Fibroblast of the aortic adventitia (primary cell): Measurements from ENCODE around the gene CDH13. TPM values are rescaled to one million over a fixed set of nuclear protein-coding genes. Genes with fewer than 3 reads are reported as not detected.
A peak's percentile ranks its signal among the peaks of the same experiment; 100 is the strongest.

Experiments used
- DNase-seq: peaks from one replicate; pipeline ENCODE4 v3.0.0-alpha.2; 2010; ENCODE audit warnings: low read depth
- H3K4me3 ChIP-seq: 2 replicates; pipeline ENCODE4 v1.5.1; 2011; ENCODE audit warnings: low read depth, mild to moderate bottlenecking, control low read depth, low read length, moderate library complexity
- CTCF ChIP-seq: IDR thresholded peaks from 2 replicates; pipeline ENCODE4 v1.5.1; 2011; ENCODE audit warnings: mild to moderate bottlenecking, low read length, control low read depth, inconsistent platforms; ENCODE audit not compliant: insufficient read depth
- total RNA-seq: library from RNA; depleted of rRNA; stranded (reverse); fragments of >200 nt; gene quantifications from 2 replicates; pipeline ENCODE4 v1.2.3, GENCODE V29; 2012; ENCODE audit warnings: low replicate concordance

CDH13 gene
- total RNA-seq, 1 donor = 55.7 TPM

- no peak overlapping the region for H3K4me3 ChIP-seq
- no peak for DNase-seq
- TF ChIP-seq CTCF = no peak
These were observed 424.7 kb downstream of the CDH13 start for GRCh38 chr16:83051451-83051850.

- H3K4me3 ChIP-seq = no peak overlapping the region
- TF ChIP-seq CTCF = no peak
- DNase-seq = no peak
These were observed 427.5 kb downstream of the CDH13 start for GRCh38 chr16:83054283-83054682.

DNA sequence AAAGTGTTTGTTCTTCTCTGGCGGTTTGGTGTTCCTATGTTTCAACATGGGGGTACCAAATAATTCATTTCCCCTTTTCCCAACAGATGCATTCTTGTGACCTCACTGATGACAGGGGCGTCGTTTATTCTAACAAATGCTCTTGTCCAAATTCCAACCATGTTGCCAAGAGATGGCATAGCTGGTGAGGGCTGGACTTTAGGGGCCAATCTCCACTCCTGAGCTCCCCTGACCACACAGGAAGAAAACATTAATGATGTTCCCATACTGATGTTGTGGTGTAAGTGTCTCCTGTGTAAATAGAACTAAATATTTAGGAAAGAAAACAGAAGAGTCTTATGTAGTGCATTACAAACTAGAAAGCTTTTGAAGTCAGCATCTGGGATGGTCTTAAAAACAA is 431.6 kb downstream of the CDH13 start:
- TF ChIP-seq CTCF = no peak
- H3K4me3 ChIP-seq = no peak overlapping the region
- DNase-seq = no peak

- H3K4me3 ChIP-seq = no peak overlapping the region
- no peak for DNase-seq
- TF ChIP-seq CTCF = no peak
These were observed 432.5 kb downstream of the CDH13 start for GRCh38 chr16:83059237-83059636.

DNA sequence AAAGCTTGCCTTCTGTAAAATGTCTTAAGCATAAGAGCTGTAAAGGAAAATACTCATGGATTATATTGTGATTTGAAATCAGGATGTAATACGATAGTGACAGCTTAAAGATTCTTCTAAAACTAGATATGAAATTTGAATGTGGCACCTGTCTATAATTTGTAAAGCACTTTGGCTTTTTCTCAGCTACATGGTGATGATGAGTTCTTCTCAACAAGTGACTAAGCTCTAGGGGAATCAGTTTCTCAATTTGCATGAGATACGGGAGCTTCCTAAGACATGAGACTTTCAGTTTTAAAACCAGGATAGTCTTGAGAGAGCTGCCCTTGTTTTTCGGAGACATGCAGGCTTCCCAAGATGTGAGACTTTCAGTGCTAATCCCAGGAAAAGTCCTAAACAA is 439.2 kb downstream of the CDH13 start:
- TF ChIP-seq CTCF = no peak
- DNase-seq = no peak
- no peak overlapping the region for H3K4me3 ChIP-seq

GRCh38 chr16:83066881-83067280 is 440.1 kb downstream of the CDH13 start:
- DNase-seq = no peak
- no peak overlapping the region for H3K4me3 ChIP-seq
- no peak for TF ChIP-seq CTCF

DNA sequence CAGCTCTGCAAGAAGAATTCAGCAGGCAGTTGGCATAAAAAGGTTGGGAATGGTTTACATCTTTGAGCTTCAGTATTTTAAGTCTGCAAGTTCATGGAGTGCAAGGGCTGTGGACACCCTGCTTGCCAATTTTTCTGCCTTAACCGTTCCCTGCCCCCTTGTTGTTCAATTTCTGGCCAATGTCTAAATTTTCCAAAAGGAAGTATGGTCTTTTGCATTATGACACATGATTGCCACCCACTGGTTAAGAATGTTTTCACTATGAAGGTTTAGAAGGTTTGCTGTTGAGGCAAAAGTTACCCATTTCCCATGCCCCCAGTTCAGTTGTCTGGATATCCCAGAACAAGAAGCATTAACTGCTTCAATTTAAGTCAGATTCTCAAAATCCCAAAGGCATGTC is 441.9 kb downstream of the CDH13 start:
- TF ChIP-seq CTCF = peak; percentile 29
- peak; percentile 67 for DNase-seq
- no peak overlapping the region for H3K4me3 ChIP-seq
